ENCODE data around the gene RCVRN.
A peak's percentile ranks its signal among the peaks of the same experiment; 100 is the strongest.

The RCVRN gene

DNA sequence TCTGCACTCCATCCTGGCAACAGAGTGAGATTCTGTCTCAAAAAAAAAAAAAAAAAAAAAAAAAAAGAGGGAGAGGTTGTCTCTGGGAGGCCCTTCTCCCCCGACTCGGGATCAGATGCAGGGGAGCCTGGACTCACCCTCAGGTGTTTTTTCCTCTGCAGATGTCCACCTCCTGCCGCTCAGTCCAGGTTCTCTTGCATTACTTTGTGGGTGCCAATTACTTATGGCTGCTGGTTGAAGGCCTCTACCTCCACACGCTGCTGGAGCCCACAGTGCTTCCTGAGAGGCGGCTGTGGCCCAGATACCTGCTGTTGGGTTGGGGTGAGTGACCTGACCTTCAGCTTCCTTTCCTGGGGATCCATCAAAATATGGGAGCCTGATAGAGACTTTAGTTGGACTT is 45.3 kb downstream of the RCVRN start:
- H3K27ac ChIP-seq: no peak overlapping the region
- H3K4me3 ChIP-seq (ENCODE audit: low read depth, low read length): no peak overlapping the region
- TF ChIP-seq, protein P1, sequence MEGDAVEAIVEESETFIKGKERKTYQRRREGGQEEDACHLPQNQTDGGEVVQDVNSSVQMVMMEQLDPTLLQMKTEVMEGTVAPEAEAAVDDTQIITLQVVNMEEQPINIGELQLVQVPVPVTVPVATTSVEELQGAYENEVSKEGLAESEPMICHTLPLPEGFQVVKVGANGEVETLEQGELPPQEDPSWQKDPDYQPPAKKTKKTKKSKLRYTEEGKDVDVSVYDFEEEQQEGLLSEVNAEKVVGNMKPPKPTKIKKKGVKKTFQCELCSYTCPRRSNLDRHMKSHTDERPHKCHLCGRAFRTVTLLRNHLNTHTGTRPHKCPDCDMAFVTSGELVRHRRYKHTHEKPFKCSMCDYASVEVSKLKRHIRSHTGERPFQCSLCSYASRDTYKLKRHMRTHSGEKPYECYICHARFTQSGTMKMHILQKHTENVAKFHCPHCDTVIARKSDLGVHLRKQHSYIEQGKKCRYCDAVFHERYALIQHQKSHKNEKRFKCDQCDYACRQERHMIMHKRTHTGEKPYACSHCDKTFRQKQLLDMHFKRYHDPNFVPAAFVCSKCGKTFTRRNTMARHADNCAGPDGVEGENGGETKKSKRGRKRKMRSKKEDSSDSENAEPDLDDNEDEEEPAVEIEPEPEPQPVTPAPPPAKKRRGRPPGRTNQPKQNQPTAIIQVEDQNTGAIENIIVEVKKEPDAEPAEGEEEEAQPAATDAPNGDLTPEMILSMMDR (IDR thresholded peaks at IDR 0.05; ENCODE audit: low read depth, low read length): no peak
- H3K9me3 ChIP-seq (ENCODE audit: severe bottlenecking): peaks cover 7% of the 10 kb centered on the region
- no peaks in the 10 kb centered on the region for H3K27me3 ChIP-seq (ENCODE audit: insufficient read depth, low read depth, severe bottlenecking)
- no peaks in the 10 kb centered on the region for H3K36me3 ChIP-seq
- no peak for DNase-seq

DNA sequence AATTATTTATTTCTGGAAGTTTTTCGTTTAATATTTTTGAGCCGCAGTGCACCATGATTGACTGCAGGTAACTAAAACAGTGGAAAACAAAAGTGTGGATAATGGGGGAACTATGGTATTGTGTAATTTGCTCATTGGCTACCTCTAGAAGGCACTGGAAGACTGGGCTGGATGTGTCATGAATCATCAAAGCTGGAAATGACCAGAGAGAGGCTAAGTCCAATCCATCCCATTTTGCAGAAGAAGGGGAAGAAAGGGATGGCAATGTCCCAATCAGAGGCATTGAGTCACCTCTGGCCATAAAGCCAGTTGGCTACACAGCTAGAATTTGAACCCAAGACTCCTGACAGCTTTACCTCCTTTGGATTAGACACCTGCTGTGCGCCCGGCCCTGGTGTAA is 50.0 kb downstream of the RCVRN start:
- Histone ChIP-seq H3K27ac (no peak overlapping the region), H3K4me3 (ENCODE audit: low read depth, low read length) (no peak overlapping the region), H3K36me3 (no peaks in the 10 kb centered on the region), H3K9me3 (ENCODE audit: severe bottlenecking) (peaks cover 7% of the 10 kb centered on the region), H3K27me3 (ENCODE audit: insufficient read depth, low read depth, severe bottlenecking) (no peaks in the 10 kb centered on the region)
- TF ChIP-seq, protein P1 (IDR thresholded peaks at IDR 0.05; ENCODE audit: low read depth, low read length): no peak
- peak; percentile 86 for DNase-seq

DNA sequence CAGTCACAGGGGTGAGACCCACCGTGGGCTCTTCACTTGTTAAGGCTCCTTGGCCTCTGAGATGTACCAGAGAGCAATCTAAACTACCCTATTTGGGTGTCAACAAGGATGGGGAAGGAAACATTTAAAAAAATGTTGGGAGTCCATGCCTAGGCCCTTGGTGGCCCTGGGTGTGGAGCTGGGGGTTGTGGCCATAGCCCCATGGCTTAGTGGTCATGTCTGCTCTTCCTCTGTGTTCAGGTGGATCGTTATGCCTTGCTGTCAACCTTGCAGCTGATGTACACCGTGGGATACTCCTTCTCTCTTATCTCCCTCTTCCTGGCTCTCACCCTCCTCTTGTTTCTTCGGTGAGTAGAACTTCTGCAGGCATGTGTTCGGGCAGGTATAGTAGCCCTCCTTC is 50.8 kb downstream of the RCVRN start:
- no peak overlapping the region for H3K4me3 ChIP-seq (ENCODE audit: low read depth, low read length)
- DNase-seq: no peak
- TF ChIP-seq, protein P1 (IDR thresholded peaks at IDR 0.05; ENCODE audit: low read depth, low read length): no peak
- H3K27ac ChIP-seq: no peak overlapping the region
- peaks cover 7% of the 10 kb centered on the region for H3K9me3 ChIP-seq (ENCODE audit: severe bottlenecking)
- H3K27me3 ChIP-seq (ENCODE audit: insufficient read depth, low read depth, severe bottlenecking): no peaks in the 10 kb centered on the region
- H3K36me3 ChIP-seq: no peaks in the 10 kb centered on the region

DNA sequence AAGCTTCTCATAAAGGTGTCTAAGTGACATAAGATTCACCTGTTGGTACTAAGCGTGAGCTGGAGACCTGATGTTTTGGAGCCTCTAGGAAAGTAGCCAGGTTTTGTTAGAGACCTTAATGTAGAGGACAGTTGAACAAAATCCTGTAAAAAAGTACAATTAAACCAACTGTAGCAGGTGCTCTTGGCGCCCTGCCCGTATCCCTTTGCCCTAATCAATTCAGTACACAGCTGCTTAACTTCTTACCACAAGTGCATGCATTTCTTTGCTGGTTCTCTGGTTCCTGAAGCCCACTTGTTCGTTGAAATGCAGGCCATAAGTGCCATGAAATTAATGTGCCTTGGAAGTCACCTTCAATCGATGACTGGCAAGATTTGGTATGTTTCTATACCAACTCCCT is 54.9 kb downstream of the RCVRN start:
- no peaks in the 10 kb centered on the region for H3K36me3 ChIP-seq
- TF ChIP-seq, protein P1 (IDR thresholded peaks at IDR 0.05; ENCODE audit: low read depth, low read length): no peak
- no peaks in the 10 kb centered on the region for H3K27me3 ChIP-seq (ENCODE audit: insufficient read depth, low read depth, severe bottlenecking)
- DNase-seq: no peak
- H3K9me3 ChIP-seq (ENCODE audit: severe bottlenecking): no peaks in the 10 kb centered on the region
- H3K27ac ChIP-seq: no peak overlapping the region
- no peak overlapping the region for H3K4me3 ChIP-seq (ENCODE audit: low read depth, low read length)
